ENCODE measurements around the gene VGF.
"Not testable (repeated sequence)": the region's sequence is repeated elsewhere in the genome, so short reads cannot be mapped to it uniquely, and the experiment has no call there.

The VGF gene

GRCh38 chr7:101165075-101165957 lies at the start of gene VGF:
VGF (minus strand) TSS chr7:101165569; CDS start chr7:101164843, 726 bp downstream.
- DNase-seq, result peak; percentile 94

GRCh38 chr7:101212014-101212413 lies 46.6 kb upstream of the VGF start:
- DNase-seq, result no peak

GRCh38 chr7:101211501-101211900 lies 46.1 kb upstream of the VGF start:
- DNase-seq, result no peak

DNA sequence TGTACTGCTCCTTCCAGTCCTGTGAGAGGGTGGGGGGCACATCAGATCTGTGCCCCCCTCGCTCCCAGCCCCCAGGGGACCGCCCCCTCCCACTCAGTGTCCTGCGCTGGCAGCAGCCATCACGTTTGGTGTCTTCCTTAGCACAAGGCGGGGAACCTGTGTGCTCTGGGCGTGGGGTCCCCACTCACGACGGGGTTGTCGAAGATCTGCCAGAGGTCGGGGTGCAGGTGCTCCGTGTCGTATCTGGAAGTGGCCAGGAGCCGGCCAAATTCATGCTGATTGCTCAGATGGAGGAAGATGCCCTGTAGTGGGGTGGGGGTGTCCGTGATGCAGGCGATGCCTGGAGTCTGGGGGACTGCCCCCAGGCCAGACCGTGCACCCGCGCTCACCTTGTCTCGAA lies 44.8 kb upstream of the VGF start:
- no peak for DNase-seq

DNA sequence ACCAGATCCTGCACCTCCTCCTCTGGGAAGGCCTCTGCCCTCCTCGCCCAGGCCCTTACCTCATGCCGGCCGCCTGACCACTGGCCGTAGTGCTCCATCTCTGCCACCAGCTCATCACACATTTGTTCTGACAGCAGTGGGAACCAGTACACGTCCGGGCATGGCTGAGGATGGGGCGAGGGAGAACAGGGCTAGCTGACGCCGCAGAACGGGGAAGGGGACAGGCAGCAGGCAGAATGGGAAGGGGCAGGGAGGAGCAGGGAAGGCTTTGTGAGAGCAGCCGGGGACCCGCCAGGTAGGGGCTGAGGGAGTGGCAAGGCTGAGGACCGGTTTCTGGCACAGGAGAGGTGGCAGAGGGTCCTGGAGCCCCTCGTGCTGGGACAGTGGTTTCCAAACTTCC lies 43.4 kb upstream of the VGF start:
- no peak for DNase-seq

GRCh38 chr7:101207459-101207858 lies 42.1 kb upstream of the VGF start:
- DNase-seq, result no peak

GRCh38 chr7:101206665-101207042 lies 41.3 kb upstream of the VGF start:
- DNase-seq, result no peak

DNA sequence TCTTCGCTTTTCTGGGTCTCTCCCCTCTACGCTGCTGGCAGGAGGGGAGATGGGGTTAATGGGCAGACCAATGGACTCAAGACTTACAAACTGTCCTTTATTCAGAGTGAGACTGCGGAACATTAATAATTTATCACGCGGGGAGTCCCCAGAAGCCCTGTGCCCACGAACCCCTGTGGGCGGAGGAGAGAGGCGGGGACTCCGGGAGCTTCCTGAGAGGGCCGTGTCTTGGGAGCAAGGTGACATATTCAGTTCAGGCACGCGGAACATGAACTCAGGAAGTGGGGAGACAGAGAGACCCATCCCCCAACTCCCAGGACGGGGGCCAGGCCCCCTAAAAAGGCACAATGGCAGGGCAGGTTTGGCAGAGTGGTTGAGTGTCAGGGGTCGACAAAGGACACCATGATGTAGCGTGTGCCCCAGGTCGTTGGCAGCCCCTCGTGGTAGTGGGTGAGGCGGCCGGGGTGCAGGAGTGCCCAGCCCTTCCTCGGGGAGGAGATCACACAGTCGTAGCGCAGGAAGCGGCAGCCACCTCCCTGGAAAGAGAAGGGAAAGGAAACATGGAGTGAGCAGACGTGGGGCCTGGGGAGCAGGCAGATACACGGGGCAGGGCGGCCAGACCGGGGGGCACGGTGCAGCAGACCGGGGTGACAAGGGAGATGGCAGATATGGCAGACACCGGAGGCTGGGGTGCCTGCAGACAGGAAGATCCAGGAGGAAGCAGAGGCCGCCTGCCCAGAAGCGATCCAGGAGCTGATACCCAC lies 40.7 kb upstream of the VGF start:
- DNase-seq, result no peak

DNA sequence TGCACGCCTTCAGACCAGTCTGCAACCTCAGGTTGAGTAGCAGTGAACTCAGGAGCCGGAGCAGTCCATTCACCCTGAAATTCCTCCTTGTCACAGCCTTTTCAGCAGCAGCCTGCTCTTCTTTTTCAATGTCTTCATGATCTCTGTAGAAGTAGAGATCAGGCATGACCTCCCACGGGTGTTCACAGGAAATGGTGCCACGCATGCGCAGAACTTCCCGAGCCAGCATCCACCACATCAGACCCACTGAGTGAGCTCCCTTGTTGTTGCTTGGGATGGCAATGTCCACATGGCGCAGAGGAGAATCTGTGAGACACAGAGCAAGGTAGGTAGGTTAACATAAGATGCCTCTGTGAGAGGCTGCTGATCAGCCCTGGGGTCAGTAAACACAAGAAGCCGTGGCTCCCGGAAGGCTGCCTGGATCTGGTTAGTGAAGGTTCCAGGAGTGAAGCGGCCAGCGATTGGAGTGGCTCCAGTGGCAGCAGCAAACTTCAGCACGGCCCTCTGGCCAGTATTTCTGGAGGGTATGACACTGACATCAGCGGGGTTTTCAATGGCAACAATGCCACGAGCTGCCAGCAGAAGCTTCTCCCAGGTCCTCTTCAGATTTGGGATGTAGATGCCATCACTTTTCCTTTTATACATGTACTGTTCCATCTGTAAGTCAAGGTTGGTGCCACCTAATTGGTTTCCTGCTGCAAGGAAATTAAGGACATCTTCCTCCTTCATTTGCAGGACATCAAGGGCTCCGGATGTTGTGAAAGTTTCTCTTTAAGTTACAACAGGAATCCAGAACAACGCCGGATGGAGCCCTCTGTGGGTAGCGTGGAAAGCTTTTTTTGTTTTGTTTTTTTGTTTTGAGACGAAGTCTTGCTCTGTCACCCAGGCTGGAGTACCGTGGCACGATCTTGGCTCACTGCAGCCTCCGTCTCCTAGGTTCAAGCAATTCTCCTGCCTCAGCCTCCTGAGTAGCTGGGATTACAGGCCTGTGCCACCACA lies 38.7 kb upstream of the VGF start:
- DNase-seq, result not testable (repeated sequence)

- DNase-seq, result no peak
These were observed 37.2 kb upstream of the VGF start for GRCh38 chr7:101202603-101202918.

DNA sequence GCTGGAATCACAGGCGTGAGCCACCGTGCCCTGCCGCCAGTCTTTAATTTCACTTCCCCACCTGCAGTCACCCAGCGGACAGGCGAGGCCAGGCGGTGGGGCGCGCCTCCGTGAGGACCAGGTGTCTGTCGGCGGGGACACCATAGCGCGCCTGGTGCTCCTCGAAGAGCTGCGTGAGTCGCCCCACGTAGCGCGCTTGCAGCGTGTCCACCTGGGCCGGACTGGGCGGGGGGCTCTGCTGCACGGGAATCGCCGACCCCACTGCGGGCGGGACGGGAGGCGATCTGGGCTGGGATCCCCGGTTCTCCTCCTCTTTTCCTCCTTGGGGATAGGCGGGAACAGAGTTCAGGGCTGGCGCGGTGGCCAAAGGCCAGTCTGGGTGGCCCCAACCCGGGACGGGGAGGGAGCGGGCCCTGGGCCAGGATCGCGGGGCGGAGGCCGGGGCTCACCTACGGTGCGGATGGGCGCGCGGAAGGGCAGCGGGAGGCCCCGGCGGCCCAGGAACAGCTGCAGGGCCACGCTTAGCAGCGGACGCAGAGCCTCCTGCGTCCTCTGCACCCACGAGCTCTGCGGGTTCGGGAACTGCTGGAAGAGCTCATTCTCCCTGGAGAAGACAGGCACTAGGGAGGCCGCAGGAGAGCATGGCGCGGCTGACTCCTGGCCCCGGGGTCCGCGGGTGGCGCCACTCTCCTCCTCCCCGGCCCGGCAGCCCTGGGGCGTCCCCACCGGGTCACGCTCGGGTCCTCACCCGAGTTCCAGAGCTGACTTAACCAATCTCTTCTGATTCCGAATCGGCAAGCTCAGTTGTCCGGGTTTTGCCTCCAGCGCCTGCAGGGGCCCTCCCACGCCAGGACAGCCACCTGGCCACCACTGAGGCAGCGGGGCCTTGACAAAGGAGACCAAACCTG lies 36.6 kb upstream of the VGF start:
- no peak for DNase-seq

DNA sequence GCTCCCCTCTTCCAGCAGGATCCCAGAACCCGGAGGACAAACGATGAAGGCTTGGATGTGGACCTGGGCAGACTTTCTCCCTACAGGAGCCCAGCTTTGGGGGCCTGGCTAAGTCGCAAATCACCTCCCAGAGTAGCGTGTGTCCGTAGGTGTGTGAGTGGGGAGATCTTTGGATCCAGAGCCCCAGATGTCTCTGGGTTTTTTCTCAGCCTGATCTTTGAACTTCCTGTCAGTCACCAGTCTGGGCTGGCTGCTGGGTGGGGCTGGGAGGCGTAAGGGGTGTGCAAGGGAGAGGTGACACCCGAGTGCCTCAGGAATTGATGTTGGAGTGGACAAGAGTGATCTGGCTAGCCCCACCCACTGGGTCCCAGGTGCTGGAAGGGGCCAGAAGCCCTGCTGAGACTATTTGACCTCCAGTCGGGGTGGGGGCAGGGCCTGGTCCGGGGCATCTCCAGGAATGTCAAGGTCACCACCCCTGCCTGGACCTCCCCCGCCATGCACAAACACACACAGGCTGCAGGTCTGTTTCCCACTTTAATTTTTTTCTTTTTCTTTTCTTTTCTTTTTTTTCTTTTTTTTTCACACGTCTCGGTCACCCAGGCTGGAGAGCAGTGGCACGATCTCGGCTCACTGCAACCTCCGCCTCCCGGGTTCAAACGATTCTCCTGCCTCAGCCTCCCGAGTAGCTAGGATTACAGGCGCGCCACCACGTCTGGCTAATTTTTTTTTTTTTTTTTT lies 35.7 kb upstream of the VGF start, which contains the start of gene MOGAT3:
Gene MOGAT3, minus strand, starts transcription at position 175 of the 738 bp plus-strand sequence. CDS start 182 bp downstream, outside the sequence.
- no peak for DNase-seq

DNA sequence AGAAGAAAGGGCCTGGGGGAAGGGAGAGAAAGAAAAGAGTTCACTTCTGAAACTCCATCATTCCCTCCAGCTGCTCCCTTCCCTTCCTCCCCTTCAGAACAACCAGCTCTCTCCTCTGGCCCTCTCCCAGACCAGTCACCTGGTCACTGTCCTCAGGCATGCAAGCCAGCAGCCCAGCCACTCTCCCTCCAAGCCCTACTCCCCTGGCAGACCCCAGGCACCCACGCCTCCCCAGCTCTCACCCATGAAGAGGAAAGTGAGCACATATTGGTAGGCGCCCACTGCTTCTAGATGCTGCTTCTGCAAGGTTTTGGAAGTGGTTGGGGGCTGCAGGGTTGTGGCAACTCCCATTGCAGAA lies 35.1 kb upstream of the VGF start:
- DNase-seq, result no peak

- DNase-seq, result not testable (repeated sequence)
These were observed 34.2 kb upstream of the VGF start for GRCh38 chr7:101199522-101199921.

DNA sequence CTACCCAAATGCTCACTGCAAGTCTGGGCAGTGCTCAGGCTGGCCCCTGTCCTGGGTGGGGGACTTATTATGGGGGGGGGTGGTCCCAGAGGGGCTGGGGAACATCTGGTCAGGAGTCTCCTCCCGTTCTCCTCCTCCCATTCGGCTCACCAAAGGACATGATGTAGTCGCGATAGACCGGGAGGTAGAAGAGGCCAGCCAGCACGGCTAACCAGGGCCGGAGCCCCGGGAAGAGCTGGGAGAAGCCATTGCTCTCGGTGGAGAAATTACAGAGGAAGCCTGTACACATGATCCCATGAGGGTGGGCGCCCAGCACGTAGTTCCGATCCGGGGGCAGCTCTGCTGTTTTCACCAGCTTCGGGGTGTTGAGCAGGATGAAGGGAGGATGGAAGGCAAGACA lies 33.1 kb upstream of the VGF start:
- no peak for DNase-seq

DNA sequence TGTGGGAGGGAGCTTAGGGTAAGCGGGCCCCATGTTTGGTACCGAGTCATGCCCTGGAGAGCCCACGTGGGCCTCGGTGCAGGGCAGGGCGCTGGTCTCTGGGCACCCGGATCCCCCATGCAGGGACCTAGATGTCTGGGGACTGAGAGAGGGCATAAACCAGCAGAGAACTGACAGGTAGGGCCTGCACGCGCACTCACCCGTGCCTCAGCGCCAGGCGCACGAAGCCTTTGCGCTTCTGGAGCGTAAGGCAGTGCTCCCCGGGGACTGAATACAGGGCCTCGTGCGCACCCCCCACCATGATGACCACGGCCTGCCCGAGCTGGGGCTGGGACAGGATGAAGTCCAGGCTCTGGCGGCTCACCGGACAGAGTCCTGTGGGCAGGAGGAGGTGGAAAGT lies 32.6 kb upstream of the VGF start:
- no peak for DNase-seq

DNA sequence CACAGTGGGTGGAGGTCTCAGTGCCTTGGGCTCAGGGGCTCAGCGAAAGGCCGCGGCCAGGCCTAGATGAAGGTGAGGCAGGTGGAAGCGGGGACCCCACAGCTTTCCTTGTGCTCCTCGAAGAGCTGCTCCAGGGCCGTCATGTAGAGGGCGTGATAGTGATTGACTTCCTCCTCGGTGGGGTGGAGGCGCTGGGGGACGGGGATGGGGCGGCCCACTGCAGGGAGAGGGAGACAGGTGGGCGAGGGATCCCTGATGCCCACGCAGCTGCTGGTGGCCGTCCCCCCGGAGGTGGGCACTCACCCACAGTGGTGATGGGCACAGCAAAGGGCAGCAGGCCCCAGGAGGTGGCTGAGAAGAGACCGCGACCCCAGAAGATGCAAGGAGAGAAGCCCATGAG lies 30.5 kb upstream of the VGF start:
- DNase-seq, result no peak

DNA sequence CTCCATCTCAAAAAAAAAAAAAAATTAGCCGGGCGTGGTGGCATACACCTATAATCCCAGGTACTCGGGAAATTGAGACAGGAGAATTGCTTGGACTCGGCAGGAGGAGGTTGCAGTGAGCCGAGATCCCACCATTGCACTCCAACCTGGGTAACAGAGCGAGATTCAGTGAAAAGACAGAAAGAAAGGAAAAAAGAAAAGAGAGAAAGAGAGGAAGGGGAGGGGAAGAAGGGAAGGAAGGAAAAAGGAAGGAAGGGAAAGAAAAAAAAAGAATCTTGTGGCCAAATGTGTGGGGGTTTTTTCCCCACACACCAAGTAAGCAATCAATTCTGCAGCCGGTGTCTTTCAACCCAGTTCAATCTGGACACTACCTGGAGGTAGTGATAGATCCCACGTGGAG lies 23.7 kb upstream of the VGF start:
- no peak for DNase-seq

GRCh38 chr7:101186844-101187428 lies 21.6 kb upstream of the VGF start:
- no peak for DNase-seq

DNA sequence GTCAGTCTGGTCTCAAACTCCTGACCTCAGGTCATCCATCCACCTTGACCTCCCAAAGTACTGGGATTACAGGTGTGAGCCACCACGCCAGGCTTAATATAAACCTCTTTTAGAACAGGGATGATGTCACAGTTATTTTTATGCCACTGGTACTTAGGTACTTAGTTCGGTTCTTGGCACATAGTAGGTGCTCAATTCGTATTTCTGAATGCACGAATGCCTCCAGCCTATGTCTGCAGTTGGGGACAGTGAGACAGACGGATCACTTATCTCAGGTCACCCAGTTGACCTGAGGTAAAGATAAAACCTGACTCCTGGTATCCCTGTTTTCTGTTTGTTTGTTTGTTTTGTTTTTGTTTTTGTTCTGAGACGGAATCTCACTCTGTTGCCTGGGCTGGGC lies 20.8 kb upstream of the VGF start:
- no peak for DNase-seq
